IMR-90 (cell line): ENCODE results near the gene CTSO. TPM values are rescaled to one million over a fixed set of nuclear protein-coding genes. Genes with fewer than 3 reads are reported as not detected.

Source experiments
- ATAC-seq: fragments of 200-7000 bp; cut with Tn5 transposase; 2 replicates; pipeline ENCODE4 v1.9.1; 2020; ENCODE audit warnings: low read depth, mild to moderate bottlenecking, moderate library complexity
- BruUV-seq: library from RNA; stranded (reverse); fragments of 400-500 nt; replicated peaks from 2 replicates; lab custom pipeline; 2021; lab: Mats Ljungman, UMichigan
- CTCF ChIA-PET: fragments of 300-600 bp; formaldehyde crosslinking; extraction: SDS; loops from one replicate; lab custom pipeline; 2021; ENCODE audit warnings: antibody characterized with exemption; lab: Yijun Ruan, JAX
- POLR2A ChIA-PET: fragments of 300-600 bp; sonication (Branson Sonifier 250); formaldehyde crosslinking; loops from one replicate; lab custom pipeline; 2022; ENCODE audit warnings: antibody characterized with exemption; ENCODE audit not compliant: unreplicated experiment; lab: Charles Lee
- DNase-seq: peaks from one replicate; pipeline ENCODE4 v3.0.0; 2013
- H2AFZ ChIP-seq: replicated peaks from 2 replicates; pipeline ENCODE3; 2013; ENCODE audit warnings: low read length, mild to moderate bottlenecking; ENCODE audit not compliant: poor library complexity
- H2AK5ac ChIP-seq: 2 replicates; pipeline ENCODE4 v1.6.1; 2013; ENCODE audit warnings: low read depth, low read length, inconsistent platforms
- H2AK9ac ChIP-seq: replicated peaks from 2 replicates; pipeline ENCODE3; 2013; ENCODE audit warnings: mild to moderate bottlenecking, low read depth, low read length, moderate library complexity; ENCODE audit not compliant: poor library complexity
- H2BK120ac ChIP-seq: 2 replicates; pipeline ENCODE4 v1.6.1; 2013; ENCODE audit warnings: low read depth, low read length, inconsistent platforms
- H2BK15ac ChIP-seq: 3 replicates; pipeline ENCODE4 v1.6.1; 2013; ENCODE audit warnings: low read depth, low read length, inconsistent platforms
- H2BK20ac ChIP-seq: 2 replicates; pipeline ENCODE4 v1.6.1; 2013; ENCODE audit warnings: low read depth, mild to moderate bottlenecking, inconsistent platforms, low read length, moderate library complexity
- H2BK5ac ChIP-seq: 2 replicates; pipeline ENCODE4 v1.6.1; 2013; ENCODE audit warnings: mild to moderate bottlenecking, low read depth, low read length, inconsistent platforms; ENCODE audit not compliant: poor library complexity, severe bottlenecking
- H3K14ac ChIP-seq: replicated peaks from 2 replicates; pipeline ENCODE4 v1.6.1; 2013; ENCODE audit warnings: low read depth, low read length, inconsistent platforms
- H3K18ac ChIP-seq: 2 replicates; pipeline ENCODE4 v1.6.1; 2013; ENCODE audit warnings: low read depth, low read length, control low read depth
- H3K23ac ChIP-seq: 2 replicates; pipeline ENCODE4 v1.6.1; 2013; ENCODE audit warnings: low read depth, low read length, inconsistent platforms
- H3K27ac ChIP-seq: 2 replicates; pipeline ENCODE4 v1.5.1; 2013; ENCODE audit warnings: mild to moderate bottlenecking, control low read depth, low read length; ENCODE audit not compliant: insufficient read depth
- H3K27me3 ChIP-seq: 2 replicates; pipeline ENCODE4 v1.6.1; 2013; ENCODE audit warnings: low read length; ENCODE audit not compliant: control insufficient read depth, insufficient read depth
- H3K36me3 ChIP-seq: 2 replicates; pipeline ENCODE4 v1.6.1; 2013; ENCODE audit warnings: low read length, mixed read lengths; ENCODE audit not compliant: control insufficient read depth, insufficient read depth
- H3K4ac ChIP-seq: 2 replicates; pipeline ENCODE4 v1.6.1; 2013; ENCODE audit warnings: low read depth, low read length, inconsistent platforms
- H3K4me1 ChIP-seq: 2 replicates; pipeline ENCODE4 v1.6.1; 2013; ENCODE audit warnings: low read length, mixed read lengths; ENCODE audit not compliant: control insufficient read depth, insufficient read depth
- H3K4me2 ChIP-seq: 2 replicates; pipeline ENCODE4 v1.6.1; 2013; ENCODE audit warnings: low read depth, mild to moderate bottlenecking, control low read depth, low read length, moderate library complexity
- H3K4me3 ChIP-seq: 2 replicates; pipeline ENCODE4 v1.5.1; 2013; ENCODE audit warnings: low read depth, mild to moderate bottlenecking, control low read depth, low read length, moderate library complexity; ENCODE audit not compliant: insufficient read depth
- H3K56ac ChIP-seq: 2 replicates; pipeline ENCODE4 v1.6.1; 2013; ENCODE audit warnings: low read length, inconsistent platforms; ENCODE audit not compliant: insufficient read depth; ENCODE audit errors: extremely low read depth
- H3K79me1 ChIP-seq, 2 experiments: 2 replicates each; pipeline ENCODE4 v1.6.1; 2013; ENCODE audit warnings: low read length in 2 of 2, inconsistent platforms in 1 of 2, low read depth in 1 of 2
- H3K9ac ChIP-seq: 2 replicates; pipeline ENCODE4 v1.6.1; 2013; ENCODE audit warnings: low read depth, low read length, control low read depth
- H3K9me1 ChIP-seq: 2 replicates; pipeline ENCODE4 v1.6.1; 2013; ENCODE audit warnings: low read length, inconsistent platforms; ENCODE audit not compliant: insufficient read depth
- H3K9me3 ChIP-seq: 2 replicates; pipeline ENCODE4 v1.6.1; 2013; ENCODE audit warnings: low read length; ENCODE audit not compliant: control insufficient read depth, insufficient read depth
- H4K20me1 ChIP-seq: 2 replicates; pipeline ENCODE4 v1.6.1; 2013; ENCODE audit warnings: low read length, inconsistent platforms; ENCODE audit not compliant: insufficient read depth
- H4K5ac ChIP-seq: 2 replicates; pipeline ENCODE4 v1.6.1; 2013; ENCODE audit warnings: mild to moderate bottlenecking, low read depth, low read length, control low read depth
- H4K8ac ChIP-seq, 2 experiments: 2 replicates each; pipeline ENCODE4 v1.6.1; 2013; ENCODE audit warnings: low read depth in 2 of 2, low read length in 2 of 2, control low read depth in 1 of 2, inconsistent platforms in 1 of 2
- H4K91ac ChIP-seq: 2 replicates; pipeline ENCODE4 v1.6.1; 2013; ENCODE audit warnings: low read depth, low read length, inconsistent platforms; ENCODE audit not compliant: insufficient read depth
- BHLHE40 ChIP-seq: fragments of 150-350 bp; IDR thresholded peaks from 2 replicates; pipeline ENCODE4 v1.6.1; 2016; ENCODE audit warnings: mild to moderate bottlenecking, low read depth, low read length
- CHD1 ChIP-seq: IDR thresholded peaks from 2 replicates; pipeline ENCODE4 v1.6.1; 2012; ENCODE audit warnings: low read depth, low read length, improper control_type of control experiment
- NFE2L2 ChIP-seq: fragments of 150-350 bp; IDR thresholded peaks from 2 replicates; pipeline ENCODE4 v1.6.1; 2016; ENCODE audit warnings: low read depth, mild to moderate bottlenecking, low read length
- RCOR1 ChIP-seq: IDR thresholded peaks from 2 replicates; pipeline ENCODE4 v1.6.1; 2012; ENCODE audit warnings: mild to moderate bottlenecking, low read length, improper control_type of control experiment; ENCODE audit not compliant: insufficient replicate concordance
- RFX5 ChIP-seq: IDR thresholded peaks from 2 replicates; pipeline ENCODE4 v1.8.0; 2012; ENCODE audit warnings: low read depth, mild to moderate bottlenecking, low read length, moderate library complexity
- USF2 ChIP-seq: fragments of 150-350 bp; IDR thresholded peaks from 2 replicates; pipeline ENCODE4 v1.6.1; 2017; ENCODE audit warnings: mild to moderate bottlenecking, antibody characterized with exemption, low read length, low read depth
- WGBS, 2 experiments: methylation state at CpG; one replicate each; pipeline versions ENCODE4 v1.1.5 to v1.1.7; 2013; ENCODE audit warnings: missing lambda C conversion rate in 2 of 2; ENCODE audit not compliant: insufficient read length in 1 of 2; ENCODE audit errors: extremely low coverage in 2 of 2; 5-methylcytosine and 5-hydroxymethylcytosine counted together
- dilution Hi-C: fragments of 300-500 bp; cut with HindIII; formaldehyde crosslinking; loops from one replicate; pipeline ENCODE4 v1.14.3; 2018; ENCODE audit warnings: low sequenced_read_pairs; ENCODE audit not compliant: unreplicated experiment
- in situ Hi-C: fragments of 300-500 bp; cut with MboI; formaldehyde crosslinking; loops from 3 replicates; pipeline ENCODE4 v1.14.3; 2019; ENCODE audit warnings: low sequenced_read_pairs, inconsistent platforms, mixed read lengths
- intact Hi-C: fragments of 100-400 bp; cut with micrococcal nuclease; formaldehyde crosslinking; loops from 2 replicates; pipeline ENCODE4 v1.10.0; 2022
- polyA plus RNA-seq, 3 experiments: library from polyadenylated mRNA; depleted of rRNA; stranded (reverse); fragments of >200 nt; gene quantifications; 2 replicates each; pipeline ENCODE4 v1.2.3, GENCODE V29; 2012; ENCODE audit warnings: low replicate concordance in 1 of 3
- total RNA-seq: library from RNA; depleted of rRNA; stranded (reverse); fragments of >200 nt; gene quantifications from 2 replicates; pipeline ENCODE4 v1.2.3, GENCODE V29; 2012
- TF ChIP-seq, protein P1 (sequence below): conservative IDR thresholded peaks from 2 replicates; pipeline ENCODE4 v1.5.1; 2012; ENCODE audit warnings: mild to moderate bottlenecking, low read depth, low read length, improper control_type of control experiment

The CTSO gene
- total and polyA plus RNA-seq, 2 of the 4 experiments (the other 2 are of a cell fraction), result 2.9 to 3.9 TPM

- dilution Hi-C loops (no loop called here), intact Hi-C loops (no loop called here), in situ Hi-C loops (no loop called here)
- no peak overlapping the region for H2BK15ac ChIP-seq
- H2BK120ac ChIP-seq, result no peak overlapping the region
- no peaks in the 10 kb centered on the region for H3K9me3 ChIP-seq
- ChIA-PET POLR2A (no interaction called here), CTCF (interaction anchor here (1.0 kb wide), 1 partner anchor 13 kb away, joined by 3 read pairs; no protein-coding TSS in a partner anchor)
- BruUV-seq, result no TSS peak
- no peak overlapping the region for H3K56ac ChIP-seq
- H4K5ac ChIP-seq, result no peak overlapping the region
- DNase-seq, result no peak
- ATAC-seq, result no peak
- H2AK5ac ChIP-seq, result no peak overlapping the region
- H3K18ac ChIP-seq, result no peak overlapping the region
- H3K4me3 ChIP-seq, result no peak overlapping the region
- H3K27ac ChIP-seq, result no peak overlapping the region
- H3K27me3 ChIP-seq, result no peaks in the 10 kb centered on the region
- no peak overlapping the region for H3K23ac ChIP-seq
- no peak overlapping the region for H3K4me2 ChIP-seq
- no peak overlapping the region for H4K91ac ChIP-seq
- TF ChIP-seq USF2 (no peak), RCOR1 (no peak), BHLHE40 (no peak), NFE2L2 (no peak), RFX5 (no peak), CHD1 (no peak)
- TF ChIP-seq, protein P1, sequence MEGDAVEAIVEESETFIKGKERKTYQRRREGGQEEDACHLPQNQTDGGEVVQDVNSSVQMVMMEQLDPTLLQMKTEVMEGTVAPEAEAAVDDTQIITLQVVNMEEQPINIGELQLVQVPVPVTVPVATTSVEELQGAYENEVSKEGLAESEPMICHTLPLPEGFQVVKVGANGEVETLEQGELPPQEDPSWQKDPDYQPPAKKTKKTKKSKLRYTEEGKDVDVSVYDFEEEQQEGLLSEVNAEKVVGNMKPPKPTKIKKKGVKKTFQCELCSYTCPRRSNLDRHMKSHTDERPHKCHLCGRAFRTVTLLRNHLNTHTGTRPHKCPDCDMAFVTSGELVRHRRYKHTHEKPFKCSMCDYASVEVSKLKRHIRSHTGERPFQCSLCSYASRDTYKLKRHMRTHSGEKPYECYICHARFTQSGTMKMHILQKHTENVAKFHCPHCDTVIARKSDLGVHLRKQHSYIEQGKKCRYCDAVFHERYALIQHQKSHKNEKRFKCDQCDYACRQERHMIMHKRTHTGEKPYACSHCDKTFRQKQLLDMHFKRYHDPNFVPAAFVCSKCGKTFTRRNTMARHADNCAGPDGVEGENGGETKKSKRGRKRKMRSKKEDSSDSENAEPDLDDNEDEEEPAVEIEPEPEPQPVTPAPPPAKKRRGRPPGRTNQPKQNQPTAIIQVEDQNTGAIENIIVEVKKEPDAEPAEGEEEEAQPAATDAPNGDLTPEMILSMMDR, result no peak
- H2AFZ ChIP-seq, result no peak overlapping the region
- no peak overlapping the region for H3K4ac ChIP-seq
- H2BK20ac ChIP-seq, result no peak overlapping the region
- no peak overlapping the region for H3K9ac ChIP-seq
- H3K14ac ChIP-seq, result no peak overlapping the region
- no CpG with 5 or more reads among the region's 7 CpGs for WGBS, 2 experiments
- H2BK5ac ChIP-seq, result no peak overlapping the region
- H3K36me3 ChIP-seq, result no peaks in the 10 kb centered on the region
- no peaks in the 10 kb centered on the region for H3K79me1 ChIP-seq
- no peaks in the 10 kb centered on the region for H4K20me1 ChIP-seq
- no peaks in the 10 kb centered on the region for H3K4me1 ChIP-seq
- no peaks in the 10 kb centered on the region for H3K9me1 ChIP-seq
- H4K8ac ChIP-seq, result no peak overlapping the region
- no peak overlapping the region for H2AK9ac ChIP-seq
These were observed 46.1 kb upstream of the CTSO start for GRCh38 chr4:155999725-156000124.
